Ammon's horn (tissue), 1 donor: ENCODE measurements around the gene SLCO6A1.

Experiments used
- DNase-seq: peaks from one replicate; pipeline ENCODE4 v3.0.0-alpha.2; 2016; ENCODE audit warnings: low spot score

Gene SLCO6A1

GRCh38 chr5:102453716-102454115, 45.1 kb downstream of the SLCO6A1 start:
- no peak for DNase-seq

GRCh38 chr5:102451082-102451481, 47.7 kb downstream of the SLCO6A1 start:
- DNase-seq = no peak

- no peak for DNase-seq
Measured at GRCh38 chr5:102450313-102450990, 48.3 kb downstream of the SLCO6A1 start.

- no peak for DNase-seq
Measured at GRCh38 chr5:102433473-102433872, 65.3 kb downstream of the SLCO6A1 start.

GRCh38 chr5:102421647-102422046, 77.2 kb downstream of the SLCO6A1 start:
- DNase-seq = peak; percentile 1

GRCh38 chr5:102418531-102418930, 80.3 kb downstream of the SLCO6A1 start:
- no peak for DNase-seq

- DNase-seq = no peak
Measured at GRCh38 chr5:102414448-102414847, 84.4 kb downstream of the SLCO6A1 start.

GRCh38 chr5:102388235-102388634, 110.6 kb downstream of the SLCO6A1 start:
- no peak for DNase-seq

- DNase-seq = no peak
Measured at GRCh38 chr5:102385365-102385764, 113.4 kb downstream of the SLCO6A1 start.

- no peak for DNase-seq
Measured at GRCh38 chr5:102380174-102380573, 118.6 kb downstream of the SLCO6A1 start.

- DNase-seq = no peak
Measured at GRCh38 chr5:102375876-102376275, 122.9 kb downstream of the SLCO6A1 start.

GRCh38 chr5:102375272-102375671, 123.5 kb downstream of the SLCO6A1 start:
- DNase-seq = no peak

- DNase-seq = no peak
Measured at GRCh38 chr5:102368392-102368791, 130.4 kb downstream of the SLCO6A1 start.

- no peak for DNase-seq
Measured at GRCh38 chr5:102341681-102342288, 157.0 kb downstream of the SLCO6A1 start.

GRCh38 chr5:102324714-102325113, 174.1 kb downstream of the SLCO6A1 start:
- no peak for DNase-seq
